Natural killer cell (primary cell): Measurements from ENCODE around the gene SPC24. TPM values are rescaled to one million over a fixed set of nuclear protein-coding genes. Genes with fewer than 3 reads are reported as not detected.

Experiments used
- ATAC-seq, 3 donors: fragments of 150-1000 bp in 2 of 3; fragments of 200-7000 bp in 1 of 3; cut with Tn5 transposase; 1 replicate in 1 of 3; 2 replicates in 2 of 3; pipeline ENCODE4 v1.10.0; 2021; ENCODE audit warnings: mild to moderate bottlenecking in 2 of 3, moderate library complexity in 2 of 3
- DNase-seq, 2 donors: peaks; one replicate each; pipeline versions ENCODE4 v3.0.0 to v3.0.0-alpha.2; 2013 to 2021; ENCODE audit warnings: mixed read lengths in 1 of 2
- H3K27ac ChIP-seq: one replicate; pipeline ENCODE4 v1.5.1; 2013; ENCODE audit warnings: mild to moderate bottlenecking, low read length
- H3K27me3 ChIP-seq: one replicate; pipeline ENCODE4 v1.6.1; 2013; ENCODE audit warnings: low read length; ENCODE audit not compliant: control insufficient read depth, insufficient read depth
- H3K36me3 ChIP-seq: one replicate; pipeline ENCODE4 v1.6.1; 2013; ENCODE audit warnings: low read length; ENCODE audit not compliant: control insufficient read depth, insufficient read depth
- H3K4me1 ChIP-seq: one replicate; pipeline ENCODE4 v1.6.1; 2013; ENCODE audit warnings: low read length; ENCODE audit not compliant: control insufficient read depth, insufficient read depth
- H3K4me3 ChIP-seq: one replicate; pipeline ENCODE4 v1.5.1; 2013; ENCODE audit warnings: low read length
- H3K9me3 ChIP-seq: one replicate; pipeline ENCODE4 v1.6.1; 2013; ENCODE audit warnings: low read length; ENCODE audit not compliant: control insufficient read depth, insufficient read depth
- H3K27ac Mint-ChIP-seq, 2 donors: one replicate each; pipeline ENCODE4 v1.8.0; 2022; ENCODE audit warnings: mild to moderate bottlenecking in 2 of 2, mixed read lengths in 2 of 2, moderate library complexity in 1 of 2
- H3K27me3 Mint-ChIP-seq, 2 donors: one replicate each; pipeline ENCODE4 v1.8.0; 2022; ENCODE audit warnings: low read depth in 2 of 2, mixed read lengths in 2 of 2
- H3K36me3 Mint-ChIP-seq: one replicate; pipeline ENCODE4 v1.8.0; 2022; ENCODE audit warnings: mixed read lengths
- H3K4me1 Mint-ChIP-seq, 2 donors: one replicate each; pipeline ENCODE4 v1.8.0; 2022; ENCODE audit warnings: mixed read lengths in 2 of 2
- H3K4me3 Mint-ChIP-seq: one replicate; pipeline ENCODE4 v1.8.0; 2022; ENCODE audit warnings: mild to moderate bottlenecking, moderate library complexity, mixed read lengths
- H3K9me3 Mint-ChIP-seq, 2 donors: one replicate each; pipeline ENCODE4 v1.8.0; 2022; ENCODE audit warnings: mixed read lengths in 2 of 2
- CTCF ChIP-seq: fragments of 200-600 bp; IDR thresholded peaks from one replicate; pipeline ENCODE4 v1.8.0; 2022; ENCODE audit warnings: antibody characterized with exemption
- WGBS: methylation state at CpG from one replicate; pipeline ENCODE4 v1.1.7; 2013; ENCODE audit warnings: missing lambda C conversion rate; ENCODE audit not compliant: insufficient coverage; 5-methylcytosine and 5-hydroxymethylcytosine counted together
- intact Hi-C: fragments of 100-400 bp; cut with micrococcal nuclease; formaldehyde crosslinking; loops from one replicate; pipeline ENCODE4 v1.14.2; 2022
- total RNA-seq, 4 donors: library from RNA; stranded (reverse); fragments of 120-200 nt in 1 of 4; gene quantifications; one replicate each; pipeline versions ENCODE4 v1.2.3 to v1.2.4, GENCODE V29; 2013 to 2022

SPC24 gene
- total RNA-seq, 3 donors from 2014 or later (not counting 1 experiment from before 2014, with no cell fraction given) = 1.7 to 6.1 (median 4.1) TPM

DNA sequence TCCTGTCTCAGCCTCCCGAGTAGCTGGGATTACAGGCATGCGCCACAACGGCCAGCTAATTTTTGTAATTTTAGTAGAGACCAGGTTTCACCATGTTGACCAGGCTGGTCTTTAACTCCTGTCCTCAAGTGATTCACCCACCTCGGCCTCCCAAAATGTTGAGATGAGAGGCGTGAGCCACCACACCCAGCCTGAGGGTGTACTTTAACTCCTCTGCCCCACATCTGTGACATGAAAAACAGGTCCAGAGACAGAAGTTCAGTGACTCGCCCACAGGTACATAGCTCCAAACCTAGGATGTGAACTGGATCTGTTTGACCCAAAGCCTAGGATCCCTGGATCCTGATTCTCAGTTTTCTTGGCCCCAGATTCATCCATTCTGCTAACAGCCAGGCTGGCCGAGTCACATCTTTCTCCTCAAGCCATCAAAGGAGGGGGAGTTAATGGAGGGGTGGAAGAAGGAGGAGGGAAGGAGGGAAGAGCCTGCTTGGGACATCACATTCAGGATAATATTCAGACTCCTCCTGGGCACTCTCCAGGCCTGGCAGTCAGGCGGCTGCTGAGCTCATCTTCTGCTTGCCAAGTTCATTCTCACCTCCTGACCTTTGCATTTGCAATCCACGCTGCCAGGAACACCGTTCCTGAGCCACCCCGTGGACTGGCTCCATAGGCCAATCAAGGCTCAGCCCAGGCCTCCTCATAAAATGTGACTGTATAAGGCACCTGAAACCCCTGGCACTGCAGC lies 3.1 kb downstream of the SPC24 start:
- Mint-ChIP-seq H3K27me3 (no peaks in the 10 kb centered on the region), H3K9me3 (no peaks in the 10 kb centered on the region), H3K36me3 (no peaks in the 10 kb centered on the region), H3K27ac (no peak overlapping the region), H3K4me1 (peaks cover 8 to 17% of the 10 kb centered on the region in 2 donors), H3K4me3 (no peak overlapping the region)
- no peak overlapping the region for H3K27ac ChIP-seq
- no peaks in the 10 kb centered on the region for H3K9me3 ChIP-seq
- H3K4me1 ChIP-seq = peaks cover 15% of the 10 kb centered on the region
- WGBS = 98% methylated on average over 10 of the region's 11 CpGs
- TF ChIP-seq CTCF = no peak
- ATAC-seq = no peak
- no peak for DNase-seq
- no peak overlapping the region for H3K4me3 ChIP-seq
- H3K27me3 ChIP-seq = no peaks in the 10 kb centered on the region
- H3K36me3 ChIP-seq = no peaks in the 10 kb centered on the region
- intact Hi-C loops = no loop called here

GRCh38 chr19:11151181-11151580 lies 4.4 kb downstream of the SPC24 start:
- Histone ChIP-seq H3K4me3 (no peak overlapping the region), H3K36me3 (no peaks in the 10 kb centered on the region), H3K4me1 (peaks cover 12% of the 10 kb centered on the region), H3K27ac (no peak overlapping the region), H3K27me3 (no peaks in the 10 kb centered on the region), H3K9me3 (no peaks in the 10 kb centered on the region)
- Mint-ChIP-seq H3K4me3 (no peak overlapping the region), H3K27me3 (no peaks in the 10 kb centered on the region), H3K36me3 (no peaks in the 10 kb centered on the region), H3K9me3 (no peaks in the 10 kb centered on the region), H3K4me1 (peaks cover 8 to 17% of the 10 kb centered on the region in 2 donors), H3K27ac (no peak overlapping the region)
- ATAC-seq (no peak), DNase-seq (no peak)
- TF ChIP-seq CTCF = no peak
- 96% methylated on average over 7 of the region's 7 CpGs for WGBS
- intact Hi-C loops = no loop called here

DNA sequence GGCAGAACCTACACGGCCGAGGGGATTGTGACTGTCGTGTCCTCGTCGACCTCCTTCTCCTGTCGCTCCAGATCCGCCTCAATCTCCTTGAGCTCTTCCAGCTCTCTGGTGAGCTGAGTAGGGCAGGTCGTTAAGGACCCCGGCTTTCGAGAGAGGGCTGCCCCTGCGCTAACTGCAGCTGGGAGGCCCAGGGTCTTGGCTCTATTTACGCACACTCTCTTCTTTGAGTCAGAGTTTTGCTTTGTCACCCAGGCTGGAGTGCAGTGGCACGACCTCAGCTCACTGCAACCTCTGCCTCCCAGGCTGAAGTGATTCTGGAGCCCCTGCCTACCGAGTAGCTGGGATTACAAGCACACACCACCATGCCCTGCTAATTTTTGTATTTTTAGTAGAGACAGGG lies 7.6 kb downstream of the SPC24 start:
- TF ChIP-seq CTCF = no peak
- Mint-ChIP-seq H3K4me1 (no peaks in the 10 kb centered on the region), H3K36me3 (no peaks in the 10 kb centered on the region), H3K4me3 (no peak overlapping the region), H3K27me3 (no peaks in the 10 kb centered on the region), H3K9me3 (no peaks in the 10 kb centered on the region), H3K27ac (no peak overlapping the region)
- WGBS = 97% methylated on average over 13 of the region's 14 CpGs
- Histone ChIP-seq H3K27me3 (no peaks in the 10 kb centered on the region), H3K4me3 (no peak overlapping the region), H3K9me3 (no peaks in the 10 kb centered on the region), H3K4me1 (peaks cover 6% of the 10 kb centered on the region), H3K36me3 (no peaks in the 10 kb centered on the region), H3K27ac (no peak overlapping the region)
- intact Hi-C loops = no loop called here
- ATAC-seq (no peak), DNase-seq (no peak)

DNA sequence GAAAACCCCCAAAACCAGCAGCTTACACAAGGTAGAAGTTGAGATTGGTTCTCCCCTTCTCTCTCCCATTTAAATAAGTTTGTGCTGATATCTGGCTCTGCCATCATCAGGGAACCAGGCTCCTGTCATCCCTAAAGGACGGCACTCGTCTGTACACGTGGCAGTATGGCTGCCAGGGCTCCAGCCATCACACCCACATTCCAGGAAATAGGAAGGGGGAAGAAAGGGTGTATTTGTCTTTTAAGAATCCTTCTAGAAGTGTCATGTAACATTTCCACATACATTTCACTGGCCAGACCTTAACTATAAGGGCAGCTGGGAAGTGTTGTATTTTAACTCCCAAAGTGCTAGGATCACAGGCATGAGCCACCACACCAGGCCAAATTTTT lies 10.1 kb downstream of the SPC24 start:
- Mint-ChIP-seq H3K27ac (no peak overlapping the region), H3K27me3 (no peaks in the 10 kb centered on the region), H3K4me3 (no peak overlapping the region), H3K9me3 (no peaks in the 10 kb centered on the region), H3K36me3 (no peaks in the 10 kb centered on the region), H3K4me1 (no peaks in the 10 kb centered on the region)
- H3K4me3 ChIP-seq = no peak overlapping the region
- no peak for TF ChIP-seq CTCF
- peaks cover 11% of the 10 kb centered on the region for H3K4me1 ChIP-seq
- intact Hi-C loops = no loop called here
- no peak for ATAC-seq
- no peaks in the 10 kb centered on the region for H3K9me3 ChIP-seq
- no peak overlapping the region for H3K27ac ChIP-seq
- no peak for DNase-seq
- no peaks in the 10 kb centered on the region for H3K36me3 ChIP-seq
- H3K27me3 ChIP-seq = no peaks in the 10 kb centered on the region
- WGBS = no CpG with 5 or more reads among the region's 3 CpGs
